ENCODE data around the gene VSTM1. TPM values are rescaled to one million over a fixed set of nuclear protein-coding genes. Genes with fewer than 3 reads are reported as not detected.

VSTM1 gene
- total and polyA plus RNA-seq, 7 donors: not detected

DNA sequence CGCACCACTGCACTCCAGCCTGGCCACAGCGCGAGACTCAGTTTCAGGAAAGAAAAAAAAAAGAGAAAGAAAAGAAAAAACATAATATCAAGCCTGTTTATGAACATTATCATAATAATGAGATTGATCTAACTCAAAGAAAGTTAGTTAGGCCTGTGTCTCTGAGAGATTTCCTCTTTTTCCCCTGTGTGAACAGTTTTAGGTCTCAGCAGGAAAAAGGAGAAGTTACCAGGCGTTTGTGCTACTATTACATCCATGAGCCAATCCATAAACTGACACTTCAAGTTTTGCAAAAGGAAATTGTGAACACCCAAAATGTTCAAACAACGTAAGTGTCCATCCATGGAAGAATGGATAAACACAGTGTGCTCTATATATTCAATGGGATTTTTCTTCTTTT lies 13.6 kb upstream of the VSTM1 start:
- Histone ChIP-seq H3K4me3 (no peak overlapping the region), H3K27ac (no peak overlapping the region), H3K36me3 (no peaks in the 10 kb centered on the region), H3K4me1 (no peaks in the 10 kb centered on the region), H3K27me3 (no peaks in the 10 kb centered on the region), H3K9me3 (peaks cover 0 to 6% (median 0%) of the 10 kb centered on the region in 4 donors)
- WGBS, 2 donors: 67 to 73% methylated on average over 5 of the region's 5 CpGs
- TF ChIP-seq, protein P1, sequence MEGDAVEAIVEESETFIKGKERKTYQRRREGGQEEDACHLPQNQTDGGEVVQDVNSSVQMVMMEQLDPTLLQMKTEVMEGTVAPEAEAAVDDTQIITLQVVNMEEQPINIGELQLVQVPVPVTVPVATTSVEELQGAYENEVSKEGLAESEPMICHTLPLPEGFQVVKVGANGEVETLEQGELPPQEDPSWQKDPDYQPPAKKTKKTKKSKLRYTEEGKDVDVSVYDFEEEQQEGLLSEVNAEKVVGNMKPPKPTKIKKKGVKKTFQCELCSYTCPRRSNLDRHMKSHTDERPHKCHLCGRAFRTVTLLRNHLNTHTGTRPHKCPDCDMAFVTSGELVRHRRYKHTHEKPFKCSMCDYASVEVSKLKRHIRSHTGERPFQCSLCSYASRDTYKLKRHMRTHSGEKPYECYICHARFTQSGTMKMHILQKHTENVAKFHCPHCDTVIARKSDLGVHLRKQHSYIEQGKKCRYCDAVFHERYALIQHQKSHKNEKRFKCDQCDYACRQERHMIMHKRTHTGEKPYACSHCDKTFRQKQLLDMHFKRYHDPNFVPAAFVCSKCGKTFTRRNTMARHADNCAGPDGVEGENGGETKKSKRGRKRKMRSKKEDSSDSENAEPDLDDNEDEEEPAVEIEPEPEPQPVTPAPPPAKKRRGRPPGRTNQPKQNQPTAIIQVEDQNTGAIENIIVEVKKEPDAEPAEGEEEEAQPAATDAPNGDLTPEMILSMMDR (IDR thresholded peaks at IDR 0.05): no peak
- intact Hi-C loops (cut with DNase I): no loop called here
- DNase-seq: no peak

DNA sequence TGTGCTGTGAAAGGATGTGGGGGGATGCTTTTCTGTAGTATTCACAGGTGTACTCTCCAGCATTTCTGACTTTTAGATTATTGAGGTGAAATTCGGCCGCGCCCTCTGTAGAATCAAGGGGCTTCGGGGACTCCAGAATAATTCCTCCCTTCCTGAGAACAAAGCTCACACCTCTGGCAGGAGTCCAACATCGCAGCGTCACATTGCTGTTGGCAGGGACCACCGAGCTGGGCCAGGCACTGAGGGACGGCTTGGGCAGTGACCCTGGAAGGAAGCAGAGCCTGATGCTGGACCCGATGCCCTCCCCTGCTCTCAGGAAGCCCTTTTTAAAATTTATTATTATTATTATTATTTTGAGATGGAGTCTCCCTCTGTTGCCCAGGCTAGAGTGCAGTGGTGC lies 11.2 kb upstream of the VSTM1 start:
- no peaks in the 10 kb centered on the region for H3K27me3 ChIP-seq
- H3K4me1 ChIP-seq: no peaks in the 10 kb centered on the region
- no peak overlapping the region for H3K4me3 ChIP-seq
- TF ChIP-seq POLR2AphosphoS5 (IDR thresholded peaks at IDR 0.05) (no peak), POLR2A (IDR thresholded peaks at IDR 0.05) (no peak), EP300 (IDR thresholded peaks at IDR 0.05) (no peak)
- TF ChIP-seq, protein P1 (IDR thresholded peaks at IDR 0.05): no peak
- no peaks in the 10 kb centered on the region for H3K36me3 ChIP-seq
- no peaks in the 10 kb centered on the region for H3K9me3 ChIP-seq
- intact Hi-C loops (cut with DNase I): no loop called here
- 81 to 83% methylated on average over 9 of the region's 9 CpGs for WGBS, 2 donors
- no peak for DNase-seq
- H3K27ac ChIP-seq: no peak overlapping the region

DNA sequence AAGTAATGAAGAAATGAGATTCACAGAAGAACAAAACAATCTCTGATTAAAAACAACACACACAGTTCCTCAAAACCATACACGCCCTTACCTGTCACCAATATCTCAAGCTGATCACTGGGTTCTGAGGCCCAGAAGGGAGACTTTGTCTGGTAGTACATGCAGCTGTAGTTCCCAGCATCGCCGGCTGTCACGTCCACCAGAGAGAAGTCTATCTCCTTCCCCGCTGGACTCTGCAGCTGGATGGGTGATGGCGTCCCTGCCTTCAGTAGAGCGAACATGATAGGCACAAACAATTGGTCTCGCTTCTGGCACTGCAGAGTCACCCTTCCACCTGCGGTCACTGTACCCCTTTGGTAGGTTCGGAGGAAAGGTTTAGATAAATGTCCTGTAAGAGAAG lies 10.1 kb upstream of the VSTM1 start:
- H3K9me3 ChIP-seq: peaks cover 0 to 2% (median 0%) of the 10 kb centered on the region in 4 donors
- 85 to 89% methylated on average over 10 of the region's 10 CpGs for WGBS, 2 donors
- TF ChIP-seq POLR2AphosphoS5 (IDR thresholded peaks at IDR 0.05) (no peak), POLR2A (IDR thresholded peaks at IDR 0.05) (no peak), EP300 (IDR thresholded peaks at IDR 0.05) (no peak)
- TF ChIP-seq, protein P1 (IDR thresholded peaks at IDR 0.05): no peak

DNA sequence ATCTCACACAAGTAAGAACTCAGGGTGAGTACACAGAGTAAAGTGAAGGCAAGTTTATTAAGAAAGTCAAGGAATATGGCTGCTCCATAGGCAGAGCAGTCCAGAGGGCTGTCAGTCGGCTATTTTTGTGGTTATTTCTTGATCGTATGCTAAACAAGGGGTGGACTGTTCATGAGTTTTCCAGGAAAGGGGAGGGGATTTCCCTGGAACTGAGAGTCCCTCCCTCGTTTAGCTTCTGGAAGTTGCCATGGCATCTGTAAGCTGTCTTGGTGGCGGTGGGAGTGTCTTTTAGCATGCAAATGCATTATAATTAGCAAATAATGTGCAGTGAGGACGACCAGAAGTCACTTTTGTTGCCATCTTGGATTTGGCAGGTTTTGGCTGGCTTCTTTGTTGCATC lies 5.8 kb upstream of the VSTM1 start:
- Histone ChIP-seq H3K4me3 (no peak overlapping the region), H3K9me3 (peaks cover 0 to 2% (median 0%) of the 10 kb centered on the region in 4 donors), H3K27ac (no peak overlapping the region), H3K36me3 (no peaks in the 10 kb centered on the region), H3K4me1 (no peaks in the 10 kb centered on the region), H3K27me3 (no peaks in the 10 kb centered on the region)
- no peak for DNase-seq
- TF ChIP-seq, protein P1 (IDR thresholded peaks at IDR 0.05): no peak
- TF ChIP-seq POLR2AphosphoS5 (IDR thresholded peaks at IDR 0.05) (no peak), POLR2A (IDR thresholded peaks at IDR 0.05) (no peak), EP300 (IDR thresholded peaks at IDR 0.05) (no peak)
- intact Hi-C loops (cut with DNase I): no loop called here
- WGBS, 2 donors: 67 to 71% methylated on average over 5 of the region's 5 CpGs

More for the DNA sequence above, 10.1 kb upstream of the VSTM1 start:
- no peak overlapping the region for H3K27ac ChIP-seq
- intact Hi-C loops (cut with DNase I): no loop called here
- H3K27me3 ChIP-seq: no peaks in the 10 kb centered on the region
- no peak for DNase-seq
- H3K4me3 ChIP-seq: no peak overlapping the region
- H3K4me1 ChIP-seq: no peaks in the 10 kb centered on the region
- no peaks in the 10 kb centered on the region for H3K36me3 ChIP-seq

DNA sequence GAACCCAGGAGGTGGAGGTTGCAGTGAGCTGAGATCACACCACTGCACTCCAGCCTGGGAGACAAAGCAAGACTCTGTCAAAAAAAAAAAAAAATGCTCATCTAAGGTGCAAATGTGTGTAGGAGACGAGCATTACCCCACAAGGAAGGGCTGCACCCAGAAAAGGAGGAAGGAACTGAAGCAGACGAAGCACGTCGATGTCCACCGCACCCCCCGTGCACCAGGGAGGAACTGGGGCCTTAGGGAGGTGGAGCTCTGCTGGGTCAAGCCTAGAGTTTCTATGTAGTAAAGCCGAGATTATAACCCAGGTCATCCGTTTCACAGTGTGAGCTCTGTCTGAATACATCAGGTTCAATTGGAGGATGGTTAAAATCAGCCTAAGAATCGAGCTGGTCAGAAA lies 1.1 kb downstream of the VSTM1 start:
- Histone ChIP-seq H3K36me3 (no peaks in the 10 kb centered on the region), H3K27me3 (no peaks in the 10 kb centered on the region), H3K4me3 (no peak overlapping the region), H3K9me3 (no peaks in the 10 kb centered on the region), H3K27ac (no peak overlapping the region), H3K4me1 (no peaks in the 10 kb centered on the region)
- 57 to 71% methylated on average over 9 of the region's 9 CpGs for WGBS, 2 donors
- intact Hi-C loops (cut with DNase I): no loop called here
- DNase-seq: peak; percentile 25
- TF ChIP-seq POLR2AphosphoS5 (IDR thresholded peaks at IDR 0.05) (no peak), EP300 (IDR thresholded peaks at IDR 0.05) (no peak), POLR2A (IDR thresholded peaks at IDR 0.05) (no peak)
- TF ChIP-seq, protein P1 (IDR thresholded peaks at IDR 0.05): no peak

All from sigmoid colon (tissue), 7 donors.